Measurements from ENCODE around the gene PLCH1. TPM values are rescaled to one million over a fixed set of nuclear protein-coding genes. Genes with fewer than 3 reads are reported as not detected.

The PLCH1 gene
- total and polyA plus RNA-seq, 2 of the 8 experiments (the other 6 are each of a cell fraction or from before 2014, with no cell fraction given) = 5.8 to 17.2 TPM

- Histone ChIP-seq H3K79me2 (ENCODE audit: control insufficient read depth in 1 of 2, insufficient read depth in 2 of 2, low read length in 2 of 2) (no peaks in the 10 kb centered on the region), H4K20me1 (replicated peaks in 1 of 2; ENCODE audit: control insufficient read depth in 1 of 2, insufficient read depth in 2 of 2, low read length in 2 of 2) (no peaks in the 10 kb centered on the region), H3K23me2 (ENCODE audit: low read depth, low read length) (no peaks in the 10 kb centered on the region), H3K23ac (ENCODE audit: insufficient read length) (no peak overlapping the region), H2AK5ac (ENCODE audit: low read depth, low read length) (no peak overlapping the region), H3K18ac (ENCODE audit: extremely low read depth, low read length) (no peak overlapping the region), H2BK20ac (ENCODE audit: low read length) (no peak overlapping the region), H3K56ac (replicated peaks; ENCODE audit: insufficient read length, low read depth, low read length) (no peak overlapping the region), H4K91ac (replicated peaks; ENCODE audit: insufficient read length, low read length) (no peak overlapping the region), H2BK120ac (replicated peaks; ENCODE audit: low read depth, low read length) (no peak overlapping the region), H3K27ac (ENCODE audit: low read depth, low read length) (no peak overlapping the region), H3K4me1 (replicated peaks in 1 of 4; ENCODE audit: control insufficient read depth in 3 of 4, insufficient read depth in 4 of 4, low read length in 3 of 4) (no peaks in the 10 kb centered on the region), H4K8ac (ENCODE audit: extremely low read depth, insufficient read depth, low read length) (no peak overlapping the region), H3K4ac (replicated peaks; ENCODE audit: insufficient read length, low read depth, low read length) (no peak overlapping the region), H3K27me3 (replicated peaks in 1 of 4; ENCODE audit: control insufficient read depth in 3 of 4, extremely low read depth in 1 of 4, insufficient read depth in 3 of 4, low read length in 3 of 4) (no peaks in the 10 kb centered on the region), H2BK15ac (ENCODE audit: low read length) (no peak overlapping the region), H4K5ac (ENCODE audit: insufficient read length, low read depth, low read length) (no peak overlapping the region), H3K4me2 (ENCODE audit: insufficient read depth in 1 of 2, low read depth in 2 of 2, low read length in 2 of 2) (no peak overlapping the region), H2BK5ac (ENCODE audit: low read depth, low read length) (no peak overlapping the region), H3K4me3 (ENCODE audit: extremely low read depth in 1 of 4, insufficient read depth in 2 of 4, low read depth in 3 of 4, low read length in 4 of 4) (no peak overlapping the region), H3K9ac (replicated peaks in 1 of 4; ENCODE audit: extremely low read depth in 1 of 4, low read depth in 3 of 4, low read length in 3 of 4) (no peak overlapping the region), H2AFZ (ENCODE audit: low read length) (no peak overlapping the region), H3K14ac (ENCODE audit: insufficient read length) (no peak overlapping the region), H3K9me3 (ENCODE audit: insufficient read depth in 2 of 2, low read depth in 1 of 2, low read length in 1 of 2) (no peaks in the 10 kb centered on the region), H3K79me1 (ENCODE audit: low read depth, low read length) (no peaks in the 10 kb centered on the region), H2BK12ac (ENCODE audit: low read depth, low read length) (no peak overlapping the region), H3K36me3 (ENCODE audit: control insufficient read depth in 2 of 4, insufficient read depth in 4 of 4, low read length in 3 of 4) (peaks cover 0 to 8% (median 0%) of the 10 kb centered on the region in 4 experiments; a peak in 2 of 8 replicates)
- 82% methylated on average over 1 of the region's 1 CpG; no CpG with 5 or more reads in 1 of the 2 experiments for WGBS, 2 experiments (ENCODE audit: extremely low coverage in 1 of 2, insufficient coverage in 1 of 2, insufficient read length in 1 of 2, insufficient replicate concordance in 2 of 2, low coverage in 1 of 2, low lambda C conversion rate in 2 of 2, missing lambda C conversion rate in 1 of 2)
- DNase-seq (ENCODE audit: low read depth in 1 of 2, low spot score in 2 of 2) = no peak
- ChIA-PET CTCF (ENCODE audit: partially characterized antibody) (interaction anchor here (0.7 to 2.4 kb wide), 6 partner anchors 8 to 209 kb away, joined by 3 to 9 read pairs (median 4); no protein-coding TSS in a partner anchor), POLR2A (ENCODE audit: partially characterized antibody) (no interaction called here)
- FAIRE-seq = no peak
- TF ChIP-seq MAFK (IDR thresholded peaks at IDR 0.05; ENCODE audit: low read depth, low read length) = no peak
- no peak for TF ChIP-seq RAD21 (IDR thresholded peaks at IDR 0.05 in 1 of 2, conservative IDR thresholded peaks at IDR 0.05 in 1 of 2; ENCODE audit: low read depth in 2 of 2, low read length in 2 of 2)
- no peak for TF ChIP-seq SP4 (IDR thresholded peaks at IDR 0.05; ENCODE audit: low read length)
- TF ChIP-seq CTBP2 (IDR thresholded peaks at IDR 0.05; ENCODE audit: borderline replicate concordance, insufficient read depth, insufficient read length, low read length) = no peak
- no peak for TF ChIP-seq RBBP5 (IDR thresholded peaks at IDR 0.05; ENCODE audit: borderline replicate concordance, low read depth, low read length)
- no peak for TF ChIP-seq HDAC2 (IDR thresholded peaks at IDR 0.05; ENCODE audit: borderline replicate concordance in 1 of 2, low read depth in 2 of 2, low read length in 2 of 2)
- no peak for TF ChIP-seq POLR2A (IDR thresholded peaks at IDR 0.05; ENCODE audit: control extremely low read depth in 1 of 2, low read depth in 2 of 2, low read length in 2 of 2)
Measured at GRCh38 chr3:155492841-155493240, 252.0 kb downstream of the PLCH1 start.

Measured in H1 (cell line).